H1 (cell line): ENCODE data around the gene RERE. TPM values are rescaled to one million over a fixed set of nuclear protein-coding genes. Genes with fewer than 3 reads are reported as not detected.

ENCODE experiments used
- CTBP2 ChIP-seq: IDR thresholded peaks from 2 replicates; pipeline ENCODE4 v1.7.0; 2011; ENCODE audit warnings: borderline replicate concordance, mild to moderate bottlenecking, moderate library complexity, mixed read lengths, low read length; ENCODE audit not compliant: insufficient read depth, insufficient read length
- HDAC6 ChIP-seq: IDR thresholded peaks from one replicate; pipeline ENCODE4 v1.7.1; 2012; ENCODE audit warnings: low read depth, mild to moderate bottlenecking, inconsistent platforms, low read length, moderate library complexity
- SIRT6 ChIP-seq: IDR thresholded peaks from one replicate; pipeline ENCODE4 v1.7.1; 2012; ENCODE audit warnings: low read length, inconsistent platforms
- polyA plus RNA-seq, 7 experiments: library from polyadenylated mRNA; depleted of rRNA in 3 of 7; stranded (reverse) in 5 of 7; unstranded in 2 of 7; fragments of >200 nt in 5 of 7; fragments of 200-250 nt in 2 of 7; gene quantifications; 1 replicate in 5 of 7; 2 replicates in 1 of 7; 4 replicates in 1 of 7; pipeline versions ENCODE4 v1.2.1 to v1.2.3, GENCODE V29; 2011 to 2013; ENCODE audit warnings: missing spikeins in 2 of 7, mixed read lengths in 2 of 7
- total RNA-seq: library from RNA; stranded (reverse); fragmentation: NEBNext Ultra II Directional; extraction: Animal tissue kit (Norgen Biotek cat#: 25700); gene quantifications from 2 replicates; pipeline ENCODE4 v1.2.1, GENCODE V29; 2021

RERE gene
- total and polyA plus RNA-seq, 2 of the 8 experiments (the other 6 are each of a cell fraction or from before 2014, with no cell fraction given): 15.3 to 142 TPM

GRCh38 chr1:8392522-8392921 lies 424.9 kb downstream of the RERE start (continued):
- no peak for TF ChIP-seq CTBP2
- no peak for TF ChIP-seq HDAC6
- no peak for TF ChIP-seq SIRT6
